CD4-positive, CD25-positive, alpha-beta regulatory T cell (primary cell): Measurements from ENCODE around the gene TNFRSF13B. TPM values are rescaled to one million over a fixed set of nuclear protein-coding genes. Genes with fewer than 3 reads are reported as not detected.
A peak's percentile ranks its signal among the peaks of the same experiment; 100 is the strongest.

Experiments used
- ATAC-seq, 2 donors: fragments of 150-1000 bp; cut with Tn5 transposase; one replicate each; pipeline ENCODE4 v1.10.0; 2021; ENCODE audit warnings: low read depth in 2 of 2, moderate number of reproducible peaks in 2 of 2, moderate library complexity in 1 of 2
- DNase-seq, 3 donors: peaks; one replicate each; pipeline versions ENCODE4 v3.0.0 to v3.0.0-alpha.2; 2012 to 2022; ENCODE audit warnings: mixed read lengths in 1 of 3
- H3K27ac ChIP-seq: one replicate; pipeline ENCODE4 v1.7.0; 2013; ENCODE audit warnings: mild to moderate bottlenecking, low read length; ENCODE audit not compliant: insufficient read depth, poor library complexity, severe bottlenecking
- H3K27me3 ChIP-seq: one replicate; pipeline ENCODE4 v1.7.0; 2013; ENCODE audit warnings: low read length; ENCODE audit not compliant: control insufficient read depth, insufficient read depth
- H3K36me3 ChIP-seq: one replicate; pipeline ENCODE4 v1.7.0; 2013; ENCODE audit warnings: mild to moderate bottlenecking, low read length, moderate library complexity; ENCODE audit not compliant: control insufficient read depth, insufficient read depth
- H3K4me1 ChIP-seq: 2 replicates; pipeline ENCODE4 v1.7.0; 2013; ENCODE audit warnings: mild to moderate bottlenecking, low read length; ENCODE audit not compliant: insufficient read depth, control insufficient read depth, poor library complexity, severe bottlenecking
- H3K4me3 ChIP-seq: one replicate; pipeline ENCODE4 v1.7.0; 2013; ENCODE audit warnings: low read depth, mild to moderate bottlenecking, low read length, moderate library complexity
- H3K9me3 ChIP-seq, 2 experiments: 1 replicate in 1 of 2; 2 replicates in 1 of 2; pipeline ENCODE4 v1.7.0; 2013; ENCODE audit warnings: low read length in 2 of 2, mild to moderate bottlenecking in 1 of 2, moderate library complexity in 1 of 2; ENCODE audit not compliant: control insufficient read depth in 2 of 2
- H3K27ac Mint-ChIP-seq, 3 donors: one replicate each; pipeline ENCODE4 v1.8.0; 2020 to 2022; ENCODE audit warnings: mild to moderate bottlenecking in 3 of 3, mixed read lengths in 3 of 3, moderate library complexity in 2 of 3
- H3K27me3 Mint-ChIP-seq: one replicate; pipeline ENCODE4 v1.8.0; 2022; ENCODE audit warnings: mild to moderate bottlenecking, mixed read lengths
- H3K36me3 Mint-ChIP-seq: one replicate; pipeline ENCODE4 v1.8.0; 2020; ENCODE audit warnings: mixed read lengths
- H3K4me1 Mint-ChIP-seq, 4 donors: one replicate each; pipeline ENCODE4 v1.8.0; 2020 to 2022; ENCODE audit warnings: mixed read lengths in 4 of 4, mild to moderate bottlenecking in 1 of 4
- H3K4me3 Mint-ChIP-seq, 4 donors: one replicate each; pipeline ENCODE4 v1.8.0; 2020 to 2022; ENCODE audit warnings: mild to moderate bottlenecking in 4 of 4, mixed read lengths in 4 of 4, moderate library complexity in 3 of 4
- H3K9me3 Mint-ChIP-seq, 7 donors: one replicate each; pipeline ENCODE4 v1.8.0; 2020 to 2022; ENCODE audit warnings: mixed read lengths in 7 of 7, mild to moderate bottlenecking in 3 of 7, moderate library complexity in 2 of 7
- polyA plus RNA-seq, 4 donors: library from polyadenylated mRNA; unstranded; fragments of 300-500 nt; fragmentation: Illumina TruSeq; gene quantifications; one replicate each; pipeline ENCODE4 v1.2.3, GENCODE V29; 2021
- total RNA-seq: library from RNA; stranded (reverse); gene quantifications from one replicate; pipeline ENCODE4 v1.2.3, GENCODE V29; 2022

TNFRSF13B gene
- total and polyA plus RNA-seq, 5 donors from 2014 or later, result 0.73 to 4.8 (median 3.1) TPM

GRCh38 chr17:16991349-16992009, 19.6 kb upstream of the TNFRSF13B start:
- Mint-ChIP-seq H3K36me3 (no peaks in the 10 kb centered on the region), H3K9me3 (no peaks in the 10 kb centered on the region), H3K4me3 (peak overlapping the region in 2 of 4 donors; percentile 31 to 46), H3K27me3 (no peaks in the 10 kb centered on the region), H3K27ac (no peak overlapping the region), H3K4me1 (peaks cover 10 to 36% (median 24%) of the 10 kb centered on the region in 4 donors)
- Histone ChIP-seq H3K36me3 (no peaks in the 10 kb centered on the region), H3K27ac (no peak overlapping the region), H3K27me3 (no peaks in the 10 kb centered on the region), H3K4me1 (peaks cover 43% of the 10 kb centered on the region), H3K4me3 (no peak overlapping the region), H3K9me3 (no peaks in the 10 kb centered on the region)
- ATAC-seq, result peak; percentile 43 to 54
- DNase-seq, result peak; percentile 57 to 82 (median 73)

GRCh38 chr17:16989953-16990860, 18.3 kb upstream of the TNFRSF13B start:
- peak overlapping the region; percentile 76 to 97 (median 93) for H3K27ac Mint-ChIP-seq

GRCh38 chr17:16989230-16989952, 17.5 kb upstream of the TNFRSF13B start:
- H3K4me1 ChIP-seq, result peaks cover 43% of the 10 kb centered on the region
- no peaks in the 10 kb centered on the region for H3K36me3 Mint-ChIP-seq

More at GRCh38 chr17:16989953-16990860, 18.3 kb upstream of the TNFRSF13B start:
- Histone ChIP-seq H3K9me3 (no peaks in the 10 kb centered on the region), H3K4me1 (peaks cover 43% of the 10 kb centered on the region), H3K4me3 (no peak overlapping the region), H3K36me3 (no peaks in the 10 kb centered on the region), H3K27me3 (no peaks in the 10 kb centered on the region), H3K27ac (peak overlapping the region; percentile 55)
- DNase-seq (peak in 1 of 3 donors; percentile 42), ATAC-seq (no peak)
- Mint-ChIP-seq H3K36me3 (no peaks in the 10 kb centered on the region), H3K27me3 (no peaks in the 10 kb centered on the region), H3K9me3 (no peaks in the 10 kb centered on the region), H3K4me3 (peak overlapping the region; percentile 40 to 91 (median 74)), H3K4me1 (peaks cover 10 to 36% (median 26%) of the 10 kb centered on the region in 4 donors)

GRCh38 chr17:16988749-16989229, 16.9 kb upstream of the TNFRSF13B start:
- ATAC-seq, result peak in 1 of 2 donors; percentile 3
- H3K4me1 ChIP-seq, result peaks cover 43% of the 10 kb centered on the region

More at GRCh38 chr17:16989230-16989952, 17.5 kb upstream of the TNFRSF13B start:
- no peaks in the 10 kb centered on the region for H3K27me3 Mint-ChIP-seq
- DNase-seq (peak in 2 of 3 donors; percentile 31 to 82), ATAC-seq (peak in 1 of 2 donors; percentile 40)
- peaks cover 10 to 36% (median 26%) of the 10 kb centered on the region in 4 donors for H3K4me1 Mint-ChIP-seq
- peak overlapping the region; percentile 76 to 97 (median 93) for H3K27ac Mint-ChIP-seq
- H3K9me3 ChIP-seq, result no peaks in the 10 kb centered on the region
- peak overlapping the region; percentile 61 for H3K4me3 ChIP-seq
- H3K36me3 ChIP-seq, result no peaks in the 10 kb centered on the region
- no peaks in the 10 kb centered on the region for H3K27me3 ChIP-seq
- peak overlapping the region; percentile 72 to 91 (median 74) for H3K4me3 Mint-ChIP-seq
- H3K27ac ChIP-seq, result peak overlapping the region; percentile 55
- H3K9me3 Mint-ChIP-seq, result no peaks in the 10 kb centered on the region

GRCh38 chr17:16987830-16988601, 16.1 kb upstream of the TNFRSF13B start:
- peak overlapping the region; percentile 76 to 93 (median 76) for H3K27ac Mint-ChIP-seq
- no peaks in the 10 kb centered on the region for H3K9me3 Mint-ChIP-seq
- Histone ChIP-seq H3K9me3 (no peaks in the 10 kb centered on the region), H3K4me1 (peaks cover 43% of the 10 kb centered on the region), H3K36me3 (no peaks in the 10 kb centered on the region), H3K27ac (peak overlapping the region; percentile 55), H3K27me3 (no peaks in the 10 kb centered on the region), H3K4me3 (peak overlapping the region; percentile 61)
- peak overlapping the region; percentile 65 to 75 (median 73) for H3K4me3 Mint-ChIP-seq
- H3K4me1 Mint-ChIP-seq, result peaks cover 10 to 36% (median 26%) of the 10 kb centered on the region in 4 donors
- H3K36me3 Mint-ChIP-seq, result no peaks in the 10 kb centered on the region
- DNase-seq, result peak in 2 of 3 donors; percentile 42 to 87
- ATAC-seq, result peak; percentile 76 to 82
- H3K27me3 Mint-ChIP-seq, result no peaks in the 10 kb centered on the region

More at GRCh38 chr17:16988749-16989229, 16.9 kb upstream of the TNFRSF13B start:
- no peaks in the 10 kb centered on the region for H3K27me3 ChIP-seq
- no peaks in the 10 kb centered on the region for H3K27me3 Mint-ChIP-seq
- H3K27ac Mint-ChIP-seq, result peak overlapping the region; percentile 76 to 97 (median 93)
- H3K4me3 ChIP-seq, result peak overlapping the region; percentile 61
- H3K4me1 Mint-ChIP-seq, result peaks cover 10 to 36% (median 26%) of the 10 kb centered on the region in 4 donors
- no peaks in the 10 kb centered on the region for H3K9me3 ChIP-seq
- H3K36me3 Mint-ChIP-seq, result no peaks in the 10 kb centered on the region
- peak overlapping the region; percentile 72 to 91 (median 74) for H3K4me3 Mint-ChIP-seq
- peak in 1 of 3 donors; percentile 56 for DNase-seq
- H3K9me3 Mint-ChIP-seq, result no peaks in the 10 kb centered on the region
- no peaks in the 10 kb centered on the region for H3K36me3 ChIP-seq
- peak overlapping the region; percentile 55 for H3K27ac ChIP-seq

- Histone ChIP-seq H3K27ac (no peak overlapping the region), H3K27me3 (no peaks in the 10 kb centered on the region), H3K4me3 (no peak overlapping the region), H3K4me1 (peaks cover 43% of the 10 kb centered on the region), H3K36me3 (no peaks in the 10 kb centered on the region), H3K9me3 (no peaks in the 10 kb centered on the region)
- Mint-ChIP-seq H3K27me3 (no peaks in the 10 kb centered on the region), H3K4me1 (peaks cover 10 to 36% (median 26%) of the 10 kb centered on the region in 4 donors), H3K27ac (peak overlapping the region; percentile 61 to 93 (median 76)), H3K9me3 (no peaks in the 10 kb centered on the region), H3K4me3 (peak overlapping the region in 2 of 4 donors; percentile 15 to 68), H3K36me3 (no peaks in the 10 kb centered on the region)
- DNase-seq, result no peak
- ATAC-seq, result no peak
Observed at GRCh38 chr17:16987066-16987829, 15.3 kb upstream of the TNFRSF13B start.
